HepG2 (cell line): ENCODE measurements around the gene PPP2R5B. TPM values are rescaled to one million over a fixed set of nuclear protein-coding genes. Genes with fewer than 3 reads are reported as not detected.
A peak's percentile ranks its signal among the peaks of the same experiment; 100 is the strongest.

Experiments
- ATAC-seq: fragments of 200-7000 bp; cut with Tn5 transposase; 3 replicates; pipeline ENCODE4 v1.9.1; 2020; ENCODE audit warnings: mild to moderate bottlenecking, moderate library complexity
- BruUV-seq: library from RNA; stranded (reverse); fragments of 400-500 nt; replicated peaks from 2 replicates; lab custom pipeline; 2021; lab: Mats Ljungman, UMichigan
- CTCF ChIA-PET: fragments of 300-600 bp; formaldehyde crosslinking; extraction: SDS; loops from one replicate; lab custom pipeline; 2021; ENCODE audit warnings: low total read pairs, inconsistent platforms, low intra/inter-chr PET ratio; lab: Yijun Ruan, JAX
- POLR2A ChIA-PET: fragments of 350-600 bp; sonication (Branson Sonifier 250); formaldehyde crosslinking; loops from one replicate; lab custom pipeline; 2020; ENCODE audit warnings: antibody characterized with exemption, inconsistent platforms; lab: Yijun Ruan, JAX
- DNase-seq: peaks from one replicate; pipeline ENCODE4 v3.0.0-alpha.2; 2015; ENCODE audit warnings: low spot score
- FAIRE-seq: peaks from 3 replicates; lab custom pipeline; 2011; peaks lifted over from hg19 to GRCh38; lab: Jason Lieb, UNC
- H2AFZ ChIP-seq: one replicate; pipeline ENCODE4 v1.6.1; 2011; ENCODE audit warnings: low read length, inconsistent platforms
- H3K27ac ChIP-seq: fragments of 300-600 bp; 3 replicates; pipeline ENCODE4 v1.8.0; 2011; ENCODE audit warnings: mixed run types, mild to moderate bottlenecking, mixed read lengths, low read length, inconsistent platforms; ENCODE audit not compliant: insufficient read depth; ENCODE audit errors: extremely low read length
- H3K27me3 ChIP-seq, 2 experiments: fragments of 200-600 bp in 1 of 2; 2 replicates in 1 of 2; 3 replicates in 1 of 2; pipeline versions ENCODE4 v1.6.0 to v1.8.0; 2011; ENCODE audit warnings: low read length in 2 of 2, mild to moderate bottlenecking in 2 of 2, moderate library complexity in 2 of 2, inconsistent platforms in 1 of 2; ENCODE audit not compliant: insufficient read depth in 2 of 2, control insufficient read depth in 1 of 2
- H3K36me3 ChIP-seq, 2 experiments: fragments of 200-600 bp in 1 of 2; replicated peaks in 1 of 2; 2 replicates in 1 of 2; 3 replicates in 1 of 2; pipeline versions ENCODE4 v1.5.1 to v1.8.0; 2011; ENCODE audit warnings: low read length in 2 of 2, inconsistent platforms in 1 of 2; ENCODE audit not compliant: insufficient read depth in 2 of 2, control insufficient read depth in 1 of 2
- H3K4me1 ChIP-seq: 2 replicates; pipeline ENCODE4 v1.5.1; 2012; ENCODE audit warnings: low read length, inconsistent platforms; ENCODE audit not compliant: insufficient read depth
- H3K4me2 ChIP-seq: 2 replicates; pipeline ENCODE4 v1.6.0; 2011; ENCODE audit warnings: low read depth, low read length, inconsistent platforms
- H3K4me3 ChIP-seq, 3 experiments: fragments of 200-600 bp in 1 of 3; sonication (generic), shearing (Covaris generic) in 1 of 3; replicated peaks in 1 of 3; 2 replicates each; pipeline ENCODE4 v1.5.1; 2011 to 2016; ENCODE audit warnings: low read length in 3 of 3, inconsistent platforms in 2 of 3, low read depth in 2 of 3, mild to moderate bottlenecking in 2 of 3, control low read depth in 1 of 3, mixed read lengths in 1 of 3; ENCODE audit not compliant: insufficient read depth in 1 of 3
- H3K79me2 ChIP-seq: one replicate; pipeline ENCODE4 v1.6.1; 2011; ENCODE audit warnings: low read length, inconsistent platforms; ENCODE audit not compliant: insufficient read depth
- H3K9ac ChIP-seq: 2 replicates; pipeline ENCODE4 v1.6.0; 2011; ENCODE audit warnings: mild to moderate bottlenecking, low read depth, low read length, inconsistent platforms; ENCODE audit not compliant: insufficient read depth
- H3K9me3 ChIP-seq: 2 replicates; pipeline ENCODE4 v1.5.1; 2012; ENCODE audit warnings: mild to moderate bottlenecking, low read length
- H4K20me1 ChIP-seq: 2 replicates; pipeline ENCODE4 v1.6.0; 2011; ENCODE audit warnings: inconsistent platforms, mild to moderate bottlenecking, low read length, moderate library complexity; ENCODE audit not compliant: insufficient read depth
- CENPT ChIP-seq: sonication (generic); formaldehyde crosslinking; IDR thresholded peaks from 2 replicates; pipeline ENCODE4 v1.8.0; 2022; ENCODE audit warnings: low read depth, mild to moderate bottlenecking, moderate library complexity, missing genetic modification reagents
- GLI4 ChIP-seq: sonication (generic); formaldehyde crosslinking; IDR thresholded peaks from 2 replicates; pipeline ENCODE4 v1.5.1; 2020; ENCODE audit warnings: missing genetic modification reagents, mild to moderate bottlenecking, moderate library complexity, borderline replicate concordance
- HINFP ChIP-seq: sonication (generic); formaldehyde crosslinking; IDR thresholded peaks from 2 replicates; pipeline ENCODE4 v1.4.0; 2020; ENCODE audit warnings: low read depth, mild to moderate bottlenecking, missing genetic modification reagents
- KLF16 ChIP-seq, 2 experiments: sonication (generic) in 1 of 2; formaldehyde crosslinking in 1 of 2; IDR thresholded peaks; 2 replicates each; pipeline versions ENCODE4 v1.6.1 to v1.8.0; 2016 to 2023; ENCODE audit warnings: missing genetic modification reagents in 2 of 2, missing compliant biosample characterization in 1 of 2
- LBX2 ChIP-seq: sonication (generic); formaldehyde crosslinking; IDR thresholded peaks from 2 replicates; pipeline ENCODE4 v1.5.0; 2020; ENCODE audit warnings: missing genetic modification reagents, mild to moderate bottlenecking, borderline replicate concordance
- MAFF ChIP-seq: IDR thresholded peaks from 2 replicates; pipeline ENCODE4 v1.6.1; 2011; ENCODE audit warnings: low read depth, low read length, improper control_type of control experiment
- NFIC ChIP-seq: IDR thresholded peaks from 2 replicates; pipeline ENCODE4 v1.6.1; 2012; ENCODE audit warnings: mild to moderate bottlenecking, low read length, inconsistent platforms
- NR0B2 ChIP-seq: sonication (generic); formaldehyde crosslinking; IDR thresholded peaks from 2 replicates; pipeline ENCODE4 v1.4.0; 2020; ENCODE audit warnings: mild to moderate bottlenecking, missing genetic modification reagents
- NRL ChIP-seq: sonication (generic); formaldehyde crosslinking; IDR thresholded peaks from 2 replicates; pipeline ENCODE4 v1.5.0; 2020; ENCODE audit warnings: missing genetic modification reagents, mild to moderate bottlenecking, moderate library complexity, borderline replicate concordance
- RERE ChIP-seq: IDR thresholded peaks from 2 replicates; pipeline ENCODE4 v1.6.1; 2016; ENCODE audit warnings: low read depth, missing genetic modification reagents, missing compliant biosample characterization
- TGIF2 ChIP-seq: IDR thresholded peaks from 2 replicates; pipeline ENCODE4 v1.6.1; 2016; ENCODE audit warnings: control low read depth, missing compliant biosample characterization
- ZMAT3 ChIP-seq: sonication (generic); formaldehyde crosslinking; conservative IDR thresholded peaks from 2 replicates; pipeline ENCODE4 v1.7.0; 2021; ENCODE audit warnings: missing genetic modification reagents
- ZMYM2 ChIP-seq: sonication (generic); formaldehyde crosslinking; IDR thresholded peaks from 2 replicates; pipeline ENCODE4 v1.8.0; 2022; ENCODE audit warnings: mild to moderate bottlenecking, missing genetic modification reagents
- ZMYM3 ChIP-seq: sonication (generic); formaldehyde crosslinking; IDR thresholded peaks from 2 replicates; pipeline ENCODE4 v1.5.1; 2020; ENCODE audit warnings: mild to moderate bottlenecking, missing genetic modification reagents
- ZNF230 ChIP-seq: sonication (generic); formaldehyde crosslinking; IDR thresholded peaks from 2 replicates; pipeline ENCODE4 v1.4.0; 2020; ENCODE audit warnings: mild to moderate bottlenecking, missing genetic modification reagents
- ZNF3 ChIP-seq: IDR thresholded peaks from 2 replicates; pipeline ENCODE4 v1.7.0; 2017; ENCODE audit warnings: inconsistent platforms
- ZNF383 ChIP-seq: sonication (generic); formaldehyde crosslinking; IDR thresholded peaks from 2 replicates; pipeline ENCODE4 v1.4.0; 2020; ENCODE audit warnings: missing genetic modification reagents, mild to moderate bottlenecking, borderline replicate concordance
- WGBS: methylation state at CpG from one replicate; pipeline ENCODE4 v1.1.6; 2017; ENCODE audit warnings: low lambda C conversion rate; 5-methylcytosine and 5-hydroxymethylcytosine counted together
- in situ Hi-C: cut with HindIII; loops from 2 replicates; pipeline ENCODE4 v1.10.0; 2017; ENCODE audit warnings: low pct_unique_long_range_greater_than_20kb; ENCODE audit not compliant: extremely low pct_ligation_motif_present
- intact Hi-C: fragments of 100-400 bp; cut with micrococcal nuclease; formaldehyde crosslinking; loops from one replicate; pipeline ENCODE4 v1.10.0; 2022; ENCODE audit not compliant: unreplicated experiment
- polyA plus RNA-seq, 8 experiments: library from polyadenylated mRNA; depleted of rRNA in 3 of 8; stranded (reverse) in 7 of 8; unstranded in 1 of 8; fragments of >200 nt; fragmentation: Illumina TruSeq in 4 of 8; extraction: Trizol in 4 of 8; gene quantifications; 2 replicates each; pipeline versions ENCODE4 v1.2.1 to v1.2.3, GENCODE V29; 2011 to 2016; ENCODE audit warnings: low read depth in 4 of 8, missing spikeins in 1 of 8, mixed read lengths in 1 of 8; ENCODE audit not compliant: insufficient read depth in 1 of 8
- total RNA-seq, 5 experiments: library from RNA; depleted of rRNA; stranded (reverse); fragments of >200 nt; fragmentation: Illumina TruSeq; extraction: Trizol; gene quantifications; 2 replicates each; pipeline ENCODE4 v1.2.3, GENCODE V29; 2016; ENCODE audit warnings: low read depth in 1 of 5

PPP2R5B gene
- total and polyA plus RNA-seq, 2 of the 13 experiments (the other 11 are each of a cell fraction or from before 2014, with no cell fraction given), result 2.3 to 8.3 TPM

GRCh38 chr11:64878223-64878493, 46.3 kb upstream of the PPP2R5B start:
- ChIA-PET CTCF (interaction anchor here (1.7 kb wide), 1 partner anchor 31 kb away, joined by 6 read pairs; no protein-coding TSS in a partner anchor), POLR2A (interaction anchor here (2.3 to 10.4 kb wide), 4 partner anchors 8 to 31 kb away, joined by 12 to 132 read pairs (median 26); no protein-coding TSS in a partner anchor)
- Histone ChIP-seq H3K4me2 (peak overlapping the region; percentile 98), H3K27ac (peak overlapping the region; percentile 48), H3K9me3 (no peaks in the 10 kb centered on the region), H3K27me3 (no peaks in the 10 kb centered on the region; a peak in 1 of 5 replicates), H3K79me2 (peaks cover 35% of the 10 kb centered on the region), H3K9ac (peak overlapping the region; percentile 81), H2AFZ (no peak overlapping the region), H3K4me1 (peaks cover 62% of the 10 kb centered on the region), H3K36me3 (peaks cover 0 to 4% of the 10 kb centered on the region in 2 experiments; a peak in 1 of 5 replicates), H4K20me1 (no peaks in the 10 kb centered on the region; the same call in 1 of the 2 replicates), H3K4me3 (peak overlapping the region; percentile 83 to 99 (median 98))
- intact Hi-C loops (no loop called here), in situ Hi-C loops (no loop called here)
- ATAC-seq (peak; percentile 18; the same call in 2 of the 3 replicates), FAIRE-seq (no peak), DNase-seq (no peak)
- BruUV-seq, result no TSS peak
- no CpG with 5 or more reads among the region's 21 CpGs for WGBS
- 0 out of 2 replicates have a peak, but pooled peaks have one; percentile 35 for TF ChIP-seq CENPT (CRISPR knock-in tag)
- no peak for TF ChIP-seq MAFF
- no peak for TF ChIP-seq RERE (CRISPR knock-in tag)
- TF ChIP-seq ZMYM2 (CRISPR knock-in tag), result 0 out of 2 replicates have a peak, but pooled peaks have one; percentile 13
- TF ChIP-seq ZNF230 (CRISPR knock-in tag), result 0 out of 2 replicates have a peak, but pooled peaks have one; percentile 55
- peak; percentile 96 for TF ChIP-seq LBX2 (CRISPR knock-in tag)
- TF ChIP-seq NFIC, result no peak
- TF ChIP-seq ZMAT3 (CRISPR knock-in tag), result no peak
- TF ChIP-seq TGIF2 (CRISPR knock-in tag), result peak; percentile 55; the same call in 1 of the 2 replicates
- TF ChIP-seq NRL (CRISPR knock-in tag), result peak; percentile 76
- TF ChIP-seq ZMYM3 (CRISPR knock-in tag), result 0 out of 2 replicates have a peak, but pooled peaks have one; percentile 2
- 0 out of 2 replicates have a peak, but pooled peaks have one; percentile 46 for TF ChIP-seq HINFP (CRISPR knock-in tag)
- 0 out of 2 replicates have a peak, but pooled peaks have one; percentile 89 for TF ChIP-seq ZNF383
- 0 out of 4 replicates have a peak, but pooled peaks of 1 of the 2 experiments have one; percentile 38 for TF ChIP-seq KLF16 (CRISPR knock-in tag; IDR thresholded peaks at IDR 0.05)
- TF ChIP-seq GLI4 (CRISPR knock-in tag), result 0 out of 2 replicates have a peak, but pooled peaks have one; percentile 63
- no peak for TF ChIP-seq ZNF3 (CRISPR knock-in tag)
- TF ChIP-seq NR0B2 (CRISPR knock-in tag), result no peak; the same call in 1 of the 2 replicates
